ENCODE results near the gene USP4.
A peak's percentile ranks its signal among the peaks of the same experiment; 100 is the strongest.

USP4 gene, protein sequence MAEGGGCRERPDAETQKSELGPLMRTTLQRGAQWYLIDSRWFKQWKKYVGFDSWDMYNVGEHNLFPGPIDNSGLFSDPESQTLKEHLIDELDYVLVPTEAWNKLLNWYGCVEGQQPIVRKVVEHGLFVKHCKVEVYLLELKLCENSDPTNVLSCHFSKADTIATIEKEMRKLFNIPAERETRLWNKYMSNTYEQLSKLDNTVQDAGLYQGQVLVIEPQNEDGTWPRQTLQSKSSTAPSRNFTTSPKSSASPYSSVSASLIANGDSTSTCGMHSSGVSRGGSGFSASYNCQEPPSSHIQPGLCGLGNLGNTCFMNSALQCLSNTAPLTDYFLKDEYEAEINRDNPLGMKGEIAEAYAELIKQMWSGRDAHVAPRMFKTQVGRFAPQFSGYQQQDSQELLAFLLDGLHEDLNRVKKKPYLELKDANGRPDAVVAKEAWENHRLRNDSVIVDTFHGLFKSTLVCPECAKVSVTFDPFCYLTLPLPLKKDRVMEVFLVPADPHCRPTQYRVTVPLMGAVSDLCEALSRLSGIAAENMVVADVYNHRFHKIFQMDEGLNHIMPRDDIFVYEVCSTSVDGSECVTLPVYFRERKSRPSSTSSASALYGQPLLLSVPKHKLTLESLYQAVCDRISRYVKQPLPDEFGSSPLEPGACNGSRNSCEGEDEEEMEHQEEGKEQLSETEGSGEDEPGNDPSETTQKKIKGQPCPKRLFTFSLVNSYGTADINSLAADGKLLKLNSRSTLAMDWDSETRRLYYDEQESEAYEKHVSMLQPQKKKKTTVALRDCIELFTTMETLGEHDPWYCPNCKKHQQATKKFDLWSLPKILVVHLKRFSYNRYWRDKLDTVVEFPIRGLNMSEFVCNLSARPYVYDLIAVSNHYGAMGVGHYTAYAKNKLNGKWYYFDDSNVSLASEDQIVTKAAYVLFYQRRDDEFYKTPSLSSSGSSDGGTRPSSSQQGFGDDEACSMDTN

DNA sequence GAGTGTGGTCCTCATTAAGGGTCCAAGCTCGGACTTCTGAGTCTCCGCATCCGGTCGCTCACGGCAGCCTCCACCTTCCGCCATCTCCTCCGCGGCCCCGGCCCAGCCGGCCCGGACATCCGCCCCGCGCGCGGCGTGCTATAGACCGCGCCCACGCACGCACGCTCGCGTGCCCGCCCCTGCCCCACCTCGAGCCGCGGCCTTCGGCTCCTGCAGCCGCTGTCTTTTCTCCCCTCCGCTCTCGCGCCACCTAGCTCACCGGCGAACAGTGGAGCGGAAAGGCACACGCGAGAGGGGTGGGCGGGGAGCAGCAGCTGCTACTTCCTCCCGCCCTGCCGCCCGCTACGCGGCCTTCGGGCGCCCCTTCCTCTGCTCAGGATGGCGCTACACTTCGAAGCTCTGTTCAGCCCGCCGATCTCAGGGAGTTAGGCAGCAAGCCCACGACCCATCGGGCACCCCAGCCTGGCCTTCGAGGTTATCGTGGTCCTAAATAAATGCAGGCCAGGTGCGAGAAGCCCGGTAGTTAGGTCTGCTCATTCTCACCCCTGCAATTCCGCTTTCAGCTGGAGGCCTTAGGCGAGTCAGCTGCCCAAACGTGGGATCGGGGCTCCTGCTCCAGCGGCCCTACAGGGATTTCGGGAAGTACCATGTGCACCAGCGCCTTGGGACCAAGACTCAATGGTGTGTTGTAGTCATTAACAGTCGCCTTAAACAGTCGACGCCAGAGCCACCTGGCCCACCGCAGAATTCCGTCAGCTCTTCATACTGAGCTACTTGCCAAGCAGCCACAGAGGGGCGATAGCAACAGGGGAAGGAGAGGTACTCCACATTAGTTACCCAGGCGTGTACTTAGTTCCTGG, at the start of gene USP4:
USP4 (minus strand) TSS at position 113 of the 860 bp plus-strand sequence; CDS start at position 84, 29 bp downstream.
- Histone ChIP-seq H3K9ac (ENCODE audit: low read length in 2 of 2) (peak within 1 kb of the TSS; percentile 90), H3K9me3 (ENCODE audit: control insufficient read depth in 2 of 2, low read length in 2 of 2) (no peaks in the 10 kb centered on the region), H3K4me3 (ENCODE audit: low read length in 2 of 2) (peak within 1 kb of the TSS; percentile 85 to 86), H3K27ac (ENCODE audit: low read length) (peak within 1 kb of the TSS; percentile 92), H3K36me3 (ENCODE audit: control insufficient read depth in 2 of 2, insufficient read depth in 2 of 2, low read length in 2 of 2) (peaks cover 4 to 8% of the 10 kb centered on the region in 2 donors), H3K27me3 (ENCODE audit: control insufficient read depth in 1 of 2, insufficient read depth in 2 of 2, low read length in 2 of 2) (no peaks in the 10 kb centered on the region), H3K4me1 (ENCODE audit: control insufficient read depth, insufficient read depth, low read length) (peaks cover 24% of the 10 kb centered on the region)

DNA sequence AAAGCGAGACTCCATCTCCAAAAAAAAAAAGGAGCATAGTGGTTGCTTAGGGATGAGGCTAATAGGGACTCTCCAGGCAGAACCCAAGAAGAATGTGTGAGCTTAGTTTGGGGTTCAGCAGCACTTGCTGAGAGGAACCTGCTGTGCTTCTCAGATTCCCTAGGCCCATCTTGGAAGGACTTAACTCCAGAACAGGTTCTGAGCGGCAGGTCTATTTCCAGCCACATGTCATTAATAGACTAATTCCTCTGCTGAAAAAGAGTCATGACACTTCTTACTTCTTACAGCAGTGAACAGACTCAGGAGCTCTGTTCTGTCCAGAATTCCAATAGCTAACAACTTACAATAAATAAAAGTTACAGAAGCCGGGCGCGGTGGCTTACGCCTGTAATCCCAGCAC, 49.4 kb upstream of the USP4 start:
- H3K36me3 ChIP-seq (ENCODE audit: control insufficient read depth in 2 of 2, insufficient read depth in 2 of 2, low read length in 2 of 2) = no peaks in the 10 kb centered on the region
- no peaks in the 10 kb centered on the region for H3K27me3 ChIP-seq (ENCODE audit: control insufficient read depth in 1 of 2, insufficient read depth in 2 of 2, low read length in 2 of 2)
- no peak overlapping the region for H3K4me3 ChIP-seq (ENCODE audit: low read length in 2 of 2)
- H3K4me1 ChIP-seq (ENCODE audit: control insufficient read depth, insufficient read depth, low read length) = peaks cover 2% of the 10 kb centered on the region
- H3K9me3 ChIP-seq (ENCODE audit: control insufficient read depth in 2 of 2, low read length in 2 of 2) = no peaks in the 10 kb centered on the region
- H3K27ac ChIP-seq (ENCODE audit: low read length) = no peak overlapping the region
- no peak overlapping the region for H3K9ac ChIP-seq (ENCODE audit: low read length in 2 of 2)

DNA sequence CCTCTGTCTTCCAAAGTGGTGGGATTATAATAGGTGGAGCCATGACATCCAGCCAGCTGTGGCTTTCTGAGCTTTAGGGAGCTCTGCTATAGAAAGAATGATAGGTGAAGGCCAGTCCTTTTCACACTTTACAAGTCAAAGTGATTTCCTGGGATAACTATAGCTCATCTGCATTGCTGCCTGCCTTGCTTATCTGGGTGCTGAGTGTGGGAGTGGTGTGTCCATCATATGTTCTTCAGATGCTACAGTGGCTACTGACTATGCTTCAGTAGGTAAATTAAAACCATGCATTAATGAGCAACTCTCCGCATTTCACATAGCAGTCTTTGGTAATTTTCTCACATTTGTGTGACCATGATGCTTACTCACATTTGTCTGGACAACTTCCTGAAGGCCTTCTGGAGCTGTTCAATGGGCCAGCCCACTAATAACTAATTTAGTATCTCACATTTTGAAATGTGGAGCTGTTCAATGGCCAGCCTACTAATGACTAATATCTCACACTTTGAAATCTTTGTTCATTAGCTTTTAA, 48.5 kb upstream of the USP4 start:
- H3K27ac ChIP-seq (ENCODE audit: low read length) = no peak overlapping the region

DNA sequence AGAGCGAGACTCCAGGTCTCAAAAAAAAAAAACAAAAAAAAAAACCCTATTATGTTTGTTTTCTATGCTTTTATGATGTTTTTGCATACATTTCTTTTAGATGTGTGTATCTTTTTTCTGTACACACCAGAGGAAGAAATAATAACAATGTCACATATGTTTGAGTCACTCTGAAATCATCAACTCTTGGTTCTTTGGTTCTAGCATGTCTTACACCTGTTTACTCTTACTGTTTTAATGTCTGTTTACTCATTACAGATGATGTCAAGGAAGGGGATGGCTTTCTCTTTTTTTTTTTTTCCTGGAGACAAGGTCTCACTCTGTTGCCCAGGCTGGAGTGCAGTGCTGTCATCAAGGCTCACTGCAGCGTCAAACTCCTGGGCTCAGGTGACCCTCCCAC, 47.9 kb upstream of the USP4 start:
- Histone ChIP-seq H3K9ac (ENCODE audit: low read length in 2 of 2) (no peak overlapping the region), H3K36me3 (ENCODE audit: control insufficient read depth in 2 of 2, insufficient read depth in 2 of 2, low read length in 2 of 2) (no peaks in the 10 kb centered on the region), H3K9me3 (ENCODE audit: control insufficient read depth in 2 of 2, low read length in 2 of 2) (no peaks in the 10 kb centered on the region), H3K27me3 (ENCODE audit: control insufficient read depth in 1 of 2, insufficient read depth in 2 of 2, low read length in 2 of 2) (no peaks in the 10 kb centered on the region), H3K4me3 (ENCODE audit: low read length in 2 of 2) (no peak overlapping the region), H3K27ac (ENCODE audit: low read length) (no peak overlapping the region), H3K4me1 (ENCODE audit: control insufficient read depth, insufficient read depth, low read length) (peaks cover 2% of the 10 kb centered on the region)

More for the DNA sequence above, 48.5 kb upstream of the USP4 start:
- peaks cover 2% of the 10 kb centered on the region for H3K4me1 ChIP-seq (ENCODE audit: control insufficient read depth, insufficient read depth, low read length)
- no peaks in the 10 kb centered on the region for H3K27me3 ChIP-seq (ENCODE audit: control insufficient read depth in 1 of 2, insufficient read depth in 2 of 2, low read length in 2 of 2)
- H3K4me3 ChIP-seq (ENCODE audit: low read length in 2 of 2) = no peak overlapping the region
- H3K9me3 ChIP-seq (ENCODE audit: control insufficient read depth in 2 of 2, low read length in 2 of 2) = no peaks in the 10 kb centered on the region
- no peak overlapping the region for H3K9ac ChIP-seq (ENCODE audit: low read length in 2 of 2)
- H3K36me3 ChIP-seq (ENCODE audit: control insufficient read depth in 2 of 2, insufficient read depth in 2 of 2, low read length in 2 of 2) = no peaks in the 10 kb centered on the region

DNA sequence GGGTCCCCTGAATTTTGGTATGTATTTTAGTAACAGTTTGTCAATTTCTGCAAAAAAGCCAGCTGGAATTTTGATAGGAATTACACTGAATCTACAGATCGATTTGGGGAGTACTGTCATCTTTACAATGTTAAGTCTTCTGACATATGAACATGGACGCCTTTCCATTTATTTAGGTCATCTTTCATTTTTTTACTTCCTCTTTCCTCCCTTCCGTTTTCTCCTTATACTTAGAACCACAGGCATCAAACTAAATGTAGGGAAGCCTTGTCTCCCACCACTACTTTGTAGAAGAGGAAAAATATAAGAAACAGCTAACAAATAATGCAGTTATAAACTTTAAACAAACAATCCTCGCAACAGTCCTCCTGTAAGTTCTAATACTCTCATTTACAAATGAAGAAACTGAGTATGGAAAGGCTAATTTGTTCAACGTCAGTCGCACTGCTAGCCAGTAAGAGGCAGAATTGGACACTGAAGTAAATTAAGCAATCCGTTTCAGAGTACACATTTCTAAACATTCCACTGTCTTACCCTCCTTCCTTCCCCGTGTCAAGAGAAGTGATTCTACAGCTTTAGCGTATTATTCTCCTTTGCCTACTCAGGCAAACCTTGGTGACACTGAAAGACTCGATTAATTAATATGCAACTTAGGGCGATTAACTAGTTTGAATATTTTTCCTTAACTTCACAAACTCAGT, 46.4 kb upstream of the USP4 start:
- H3K4me3 ChIP-seq (ENCODE audit: low read length in 2 of 2) = no peak overlapping the region
- H3K27ac ChIP-seq (ENCODE audit: low read length) = no peak overlapping the region
- H3K9me3 ChIP-seq (ENCODE audit: control insufficient read depth in 2 of 2, low read length in 2 of 2) = no peaks in the 10 kb centered on the region
- H3K27me3 ChIP-seq (ENCODE audit: control insufficient read depth in 1 of 2, insufficient read depth in 2 of 2, low read length in 2 of 2) = no peaks in the 10 kb centered on the region
- H3K4me1 ChIP-seq (ENCODE audit: control insufficient read depth, insufficient read depth, low read length) = no peaks in the 10 kb centered on the region
- no peaks in the 10 kb centered on the region for H3K36me3 ChIP-seq (ENCODE audit: control insufficient read depth in 2 of 2, insufficient read depth in 2 of 2, low read length in 2 of 2)
- H3K9ac ChIP-seq (ENCODE audit: low read length in 2 of 2) = no peak overlapping the region

DNA sequence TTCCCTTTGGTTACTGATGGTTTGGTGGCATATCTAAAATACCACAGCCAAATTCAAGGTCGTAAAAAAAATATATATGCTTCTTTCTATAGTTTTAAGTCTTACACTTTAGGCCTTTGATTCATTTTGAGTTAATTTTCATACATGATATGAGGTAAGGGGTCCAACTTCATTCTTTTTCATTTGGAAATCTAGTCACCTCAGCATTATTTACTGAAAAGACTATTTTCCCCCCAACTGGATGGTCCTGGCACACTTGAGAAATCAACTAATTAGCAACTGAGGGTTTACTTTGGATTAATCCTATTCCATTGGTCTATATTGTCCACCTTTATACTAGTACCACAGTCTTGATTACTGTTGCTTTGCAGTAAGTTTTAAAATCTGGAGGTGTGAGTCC, 45.8 kb upstream of the USP4 start:
- Histone ChIP-seq H3K9ac (ENCODE audit: low read length in 2 of 2) (no peak overlapping the region), H3K36me3 (ENCODE audit: control insufficient read depth in 2 of 2, insufficient read depth in 2 of 2, low read length in 2 of 2) (no peaks in the 10 kb centered on the region), H3K4me3 (ENCODE audit: low read length in 2 of 2) (no peak overlapping the region), H3K27me3 (ENCODE audit: control insufficient read depth in 1 of 2, insufficient read depth in 2 of 2, low read length in 2 of 2) (no peaks in the 10 kb centered on the region), H3K27ac (ENCODE audit: low read length) (no peak overlapping the region), H3K9me3 (ENCODE audit: control insufficient read depth in 2 of 2, low read length in 2 of 2) (no peaks in the 10 kb centered on the region), H3K4me1 (ENCODE audit: control insufficient read depth, insufficient read depth, low read length) (no peaks in the 10 kb centered on the region)

DNA sequence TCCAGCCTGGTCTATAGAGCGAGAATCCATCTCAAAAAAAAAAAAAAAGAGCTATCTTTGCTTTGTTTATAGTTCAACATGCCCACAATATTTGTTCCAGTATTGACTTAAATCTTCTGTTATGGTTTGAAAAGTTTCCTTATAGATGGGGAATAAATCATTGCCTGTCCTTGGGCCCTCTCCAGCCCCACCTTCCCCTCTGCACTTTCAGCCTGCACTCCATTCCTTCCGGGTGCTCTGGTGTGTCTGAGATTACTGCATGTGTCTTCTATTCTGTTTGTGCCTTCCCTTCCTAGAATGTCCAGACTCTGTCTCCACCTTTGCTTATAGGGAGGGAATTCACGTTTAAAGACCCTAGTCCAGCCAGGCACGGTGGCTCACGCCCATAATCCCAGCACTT, 43.5 kb upstream of the USP4 start:
- Histone ChIP-seq H3K4me1 (ENCODE audit: control insufficient read depth, insufficient read depth, low read length) (peaks cover 3% of the 10 kb centered on the region), H3K9me3 (ENCODE audit: control insufficient read depth in 2 of 2, low read length in 2 of 2) (no peaks in the 10 kb centered on the region), H3K27ac (ENCODE audit: low read length) (no peak overlapping the region), H3K9ac (ENCODE audit: low read length in 2 of 2) (no peak overlapping the region), H3K27me3 (ENCODE audit: control insufficient read depth in 1 of 2, insufficient read depth in 2 of 2, low read length in 2 of 2) (no peaks in the 10 kb centered on the region), H3K4me3 (ENCODE audit: low read length in 2 of 2) (no peak overlapping the region), H3K36me3 (ENCODE audit: control insufficient read depth in 2 of 2, insufficient read depth in 2 of 2, low read length in 2 of 2) (no peaks in the 10 kb centered on the region)

DNA sequence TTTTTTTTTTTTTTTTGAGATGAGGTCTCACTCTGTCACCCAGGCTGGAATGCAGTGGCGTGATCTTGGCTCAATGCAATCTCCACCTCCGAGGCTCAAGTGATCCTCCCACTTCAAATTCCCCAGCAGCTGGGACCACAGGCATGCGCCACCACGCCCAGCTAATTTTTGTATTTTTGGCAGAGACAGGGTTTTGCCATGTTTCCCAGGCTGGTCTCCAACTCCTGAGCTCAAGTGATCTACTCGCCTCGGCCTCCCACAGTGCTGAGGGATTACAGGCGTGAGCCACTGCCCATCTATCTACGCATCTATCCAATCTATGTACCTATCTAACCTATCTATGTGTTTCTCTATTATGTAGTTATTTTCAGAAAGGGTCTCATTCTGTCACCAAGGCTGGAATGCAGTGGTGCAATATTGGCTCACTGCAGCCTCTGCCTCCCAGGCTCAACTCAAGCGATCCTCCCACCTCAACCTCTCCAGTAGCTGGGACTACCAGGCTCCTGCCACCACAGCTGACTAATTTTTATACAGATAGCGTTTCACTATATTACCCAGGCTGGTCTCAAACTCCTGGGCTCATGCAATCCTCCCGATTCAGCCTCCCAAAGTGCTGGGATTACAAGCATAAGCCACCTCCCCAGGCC, 38.5 kb upstream of the USP4 start:
- H3K27ac ChIP-seq (ENCODE audit: low read length) = no peak overlapping the region
- peaks cover 15 to 16% of the 10 kb centered on the region in 2 donors for H3K36me3 ChIP-seq (ENCODE audit: control insufficient read depth in 2 of 2, insufficient read depth in 2 of 2, low read length in 2 of 2)
- no peak overlapping the region for H3K4me3 ChIP-seq (ENCODE audit: low read length in 2 of 2)
- H3K9me3 ChIP-seq (ENCODE audit: control insufficient read depth in 2 of 2, low read length in 2 of 2) = no peaks in the 10 kb centered on the region
- H3K27me3 ChIP-seq (ENCODE audit: control insufficient read depth in 1 of 2, insufficient read depth in 2 of 2, low read length in 2 of 2) = no peaks in the 10 kb centered on the region
- H3K9ac ChIP-seq (ENCODE audit: low read length in 2 of 2) = no peak overlapping the region
- peaks cover 3% of the 10 kb centered on the region for H3K4me1 ChIP-seq (ENCODE audit: control insufficient read depth, insufficient read depth, low read length)

DNA sequence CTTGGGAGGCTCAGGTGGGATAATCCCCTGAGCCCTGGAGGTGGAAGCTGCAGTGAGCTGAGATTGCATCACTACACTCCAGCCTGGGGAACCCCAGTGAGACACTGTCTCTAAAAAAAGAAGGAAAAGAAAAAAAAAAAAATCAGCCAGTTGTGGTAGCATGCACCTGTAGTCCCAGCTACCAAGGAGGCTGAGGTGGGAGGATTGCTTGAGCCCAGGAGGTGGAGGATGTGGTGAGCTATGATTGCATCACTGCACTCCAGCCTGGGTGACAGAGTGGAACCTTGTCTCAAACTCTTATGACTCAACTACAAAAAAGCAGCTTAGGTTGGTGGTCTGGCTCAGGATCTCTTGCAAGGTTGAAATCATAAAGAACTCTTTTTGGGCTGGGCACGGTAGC, 37.6 kb upstream of the USP4 start:
- Histone ChIP-seq H3K27me3 (ENCODE audit: control insufficient read depth in 1 of 2, insufficient read depth in 2 of 2, low read length in 2 of 2) (no peaks in the 10 kb centered on the region), H3K4me3 (ENCODE audit: low read length in 2 of 2) (no peak overlapping the region), H3K9me3 (ENCODE audit: control insufficient read depth in 2 of 2, low read length in 2 of 2) (no peaks in the 10 kb centered on the region), H3K36me3 (ENCODE audit: control insufficient read depth in 2 of 2, insufficient read depth in 2 of 2, low read length in 2 of 2) (peaks cover 21 to 23% of the 10 kb centered on the region in 2 donors), H3K9ac (ENCODE audit: low read length in 2 of 2) (no peak overlapping the region), H3K4me1 (ENCODE audit: control insufficient read depth, insufficient read depth, low read length) (peaks cover 3% of the 10 kb centered on the region), H3K27ac (ENCODE audit: low read length) (no peak overlapping the region)
